GM19043 (cell line): Measurements from ENCODE around the gene DACT2.
"Not testable (repeated sequence)": the region's sequence is repeated elsewhere in the genome, so short reads cannot be mapped to it uniquely, and the experiment has no call there.

Experiments used
- ATAC-seq: cut with Tn5 transposase; IDR thresholded peaks from one replicate; pipeline ENCODE4 v1.9.1; 2021; ENCODE audit warnings: low read depth; ENCODE audit not compliant: unreplicated experiment

The DACT2 gene

DNA sequence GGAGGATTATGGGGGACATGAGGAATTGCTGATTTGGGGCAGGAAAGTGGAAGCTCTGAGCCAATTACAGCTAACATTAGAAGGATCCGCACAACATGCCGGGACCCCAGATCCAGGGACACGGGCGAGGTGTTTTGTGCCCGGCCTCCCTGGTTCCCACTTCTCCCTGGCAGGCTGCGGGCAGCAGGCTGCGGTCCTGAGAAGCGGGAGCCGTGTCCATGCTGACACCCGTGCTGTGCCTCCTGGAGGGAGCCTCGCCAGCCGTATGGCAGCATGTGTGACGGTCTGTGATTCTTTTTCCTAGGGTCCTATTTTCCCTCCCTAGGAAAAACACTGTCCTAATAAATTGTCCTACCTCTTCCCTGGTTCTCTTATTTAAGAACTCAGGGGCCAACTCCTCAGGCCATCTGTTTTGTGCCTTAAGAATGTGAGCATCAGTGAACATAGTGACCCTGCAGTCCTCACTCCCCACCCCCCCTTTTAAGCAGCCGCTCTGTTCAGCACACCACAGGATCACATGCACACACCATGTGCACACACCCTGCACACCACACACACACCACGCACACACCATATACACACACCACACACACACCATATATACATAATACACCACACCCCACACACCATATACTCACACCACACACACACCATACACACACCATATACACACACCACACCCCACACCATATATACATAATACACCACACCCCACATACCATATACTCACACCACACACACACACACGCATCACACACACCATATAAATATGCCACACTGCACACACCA is 49.9 kb downstream of the DACT2 start:
- ATAC-seq, result no peak

DNA sequence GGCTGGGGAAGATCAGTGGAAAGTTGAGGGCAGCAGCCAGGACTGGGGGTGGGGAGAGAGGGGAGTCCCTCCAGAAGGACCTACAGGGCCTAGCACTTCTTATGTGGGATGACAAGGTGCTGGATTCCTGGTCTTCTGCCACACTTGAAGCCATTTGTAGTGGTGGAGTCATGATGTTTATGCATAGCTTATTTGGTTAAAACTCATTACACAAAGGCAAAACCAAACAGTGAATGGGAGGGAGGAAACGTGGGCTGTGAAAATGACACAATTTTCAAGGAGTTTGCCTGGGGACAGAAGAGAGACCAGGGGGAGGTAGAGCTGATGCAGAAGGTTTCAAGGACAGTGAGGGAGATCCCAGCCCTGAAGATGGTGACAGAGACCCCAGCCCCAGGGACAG is 50.8 kb downstream of the DACT2 start:
- no peak for ATAC-seq

DNA sequence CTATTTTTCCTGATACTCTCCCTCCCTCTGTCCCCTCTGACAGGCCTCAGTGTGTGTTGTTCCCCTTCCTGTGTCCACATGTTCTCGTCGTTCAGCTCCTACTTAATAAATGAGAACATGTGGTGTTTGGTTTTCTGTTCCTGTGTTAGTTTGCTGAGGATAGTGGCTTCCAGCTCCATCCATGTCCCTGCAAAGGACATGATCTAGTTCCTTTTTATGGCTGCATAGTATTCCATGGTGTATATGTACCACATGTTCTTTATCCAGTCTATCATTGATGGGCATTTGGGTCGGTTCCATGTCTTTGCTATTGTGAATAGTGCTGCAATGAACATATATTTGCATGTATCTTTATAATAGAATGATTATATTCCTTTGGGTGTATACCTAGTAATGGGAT is 51.8 kb downstream of the DACT2 start:
- ATAC-seq, result not testable (repeated sequence)

DNA sequence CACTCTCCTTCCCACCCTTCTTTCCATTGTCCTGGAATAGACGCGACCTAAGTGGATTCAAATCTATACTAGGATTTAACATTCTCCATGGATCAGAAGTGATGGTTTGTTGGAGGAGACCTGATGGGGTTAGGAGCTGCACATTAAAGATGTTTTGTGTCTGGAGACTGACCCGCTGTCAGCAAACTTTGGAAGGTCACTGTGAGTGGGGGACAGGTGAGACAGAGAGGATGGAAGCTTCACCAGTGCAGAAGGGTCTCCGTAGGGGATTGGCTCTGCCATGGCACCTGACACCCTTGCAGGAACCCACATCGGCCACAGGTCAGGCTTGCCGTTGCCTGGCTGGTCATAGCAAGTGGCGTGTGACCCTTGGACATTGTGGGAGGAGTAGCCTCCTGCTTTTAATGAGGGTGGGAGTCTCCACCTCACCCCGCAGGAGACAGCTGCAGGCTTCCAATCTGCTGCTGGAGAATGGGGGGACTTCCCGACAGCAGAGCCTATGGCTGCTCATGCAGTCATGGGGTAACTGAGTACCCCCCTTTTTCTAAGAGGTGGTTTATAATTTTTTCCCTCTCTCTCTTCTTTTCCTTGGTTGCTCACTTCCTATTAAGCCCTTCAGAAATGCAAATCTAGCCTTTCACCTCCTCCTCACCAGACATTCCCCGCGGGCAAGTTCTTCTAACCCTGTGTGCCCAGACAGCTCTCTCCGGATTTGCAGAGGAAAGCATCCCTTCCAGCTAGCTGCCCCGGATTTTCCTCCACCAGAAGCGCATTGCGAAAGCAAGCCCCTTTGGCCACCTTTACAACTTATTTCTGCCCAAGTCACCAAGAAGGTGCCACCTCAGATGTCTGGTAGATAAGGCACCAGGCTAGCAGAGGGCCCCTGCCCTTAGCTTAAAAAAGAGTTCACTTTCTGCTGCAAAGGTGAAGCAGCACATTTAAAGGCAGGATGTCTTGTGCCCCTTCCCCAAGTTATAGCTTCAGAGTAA is 53.5 kb downstream of the DACT2 start:
- ATAC-seq, result no peak

DNA sequence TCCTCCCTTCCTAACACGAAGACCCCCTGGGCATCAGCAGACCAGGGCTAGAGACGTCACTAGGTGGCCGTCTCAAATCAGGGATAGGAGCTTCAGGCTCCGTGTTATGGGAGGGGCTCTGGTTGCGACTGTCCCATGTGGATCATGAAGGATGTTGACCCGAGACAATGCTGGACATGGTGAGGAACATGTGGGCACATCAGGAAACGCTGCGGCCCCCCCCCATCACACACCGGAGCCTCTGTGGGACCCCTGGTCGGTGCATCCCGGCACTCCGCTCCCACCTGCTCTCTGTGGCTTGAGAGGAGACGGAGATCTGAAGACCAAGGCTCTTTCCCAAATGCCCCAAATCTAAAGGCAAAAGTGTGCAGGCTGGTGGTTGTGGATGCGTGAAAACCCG is 54.2 kb downstream of the DACT2 start:
- ATAC-seq, result no peak

DNA sequence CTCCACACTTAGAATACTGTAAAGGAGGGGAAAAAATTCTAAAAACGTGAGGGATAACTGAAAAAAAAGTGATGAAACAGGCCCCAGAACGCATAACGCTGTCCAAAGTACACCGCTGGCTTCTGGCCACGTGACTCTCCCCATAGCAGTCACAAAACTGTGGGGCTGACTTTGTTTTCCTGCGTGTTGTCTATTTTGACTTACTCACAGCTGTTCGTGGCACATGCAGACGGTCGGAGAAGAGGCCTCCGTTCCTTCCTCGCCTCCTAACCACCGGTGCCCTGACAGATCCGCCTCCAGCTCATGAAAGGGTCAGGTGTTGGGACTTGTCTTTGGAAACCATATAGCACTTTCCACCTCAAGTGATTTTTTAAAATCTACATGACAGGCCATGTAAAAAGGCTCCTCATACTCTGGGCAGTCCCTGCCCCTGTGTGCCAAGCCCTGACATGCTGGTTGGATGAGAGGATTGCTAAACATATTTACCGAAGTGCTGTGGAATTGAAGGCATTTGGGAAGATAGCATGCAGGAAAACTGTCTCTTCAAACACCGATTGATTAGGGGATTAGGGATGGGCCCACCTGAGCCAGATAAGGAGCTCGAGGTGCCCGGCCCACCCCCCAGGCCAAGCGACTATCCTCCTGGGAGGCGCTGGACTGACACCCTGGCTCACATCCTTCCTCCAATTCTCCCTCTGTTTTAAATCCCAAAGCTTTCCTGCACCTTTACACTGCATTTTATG is 54.8 kb downstream of the DACT2 start:
- ATAC-seq, result no peak

DNA sequence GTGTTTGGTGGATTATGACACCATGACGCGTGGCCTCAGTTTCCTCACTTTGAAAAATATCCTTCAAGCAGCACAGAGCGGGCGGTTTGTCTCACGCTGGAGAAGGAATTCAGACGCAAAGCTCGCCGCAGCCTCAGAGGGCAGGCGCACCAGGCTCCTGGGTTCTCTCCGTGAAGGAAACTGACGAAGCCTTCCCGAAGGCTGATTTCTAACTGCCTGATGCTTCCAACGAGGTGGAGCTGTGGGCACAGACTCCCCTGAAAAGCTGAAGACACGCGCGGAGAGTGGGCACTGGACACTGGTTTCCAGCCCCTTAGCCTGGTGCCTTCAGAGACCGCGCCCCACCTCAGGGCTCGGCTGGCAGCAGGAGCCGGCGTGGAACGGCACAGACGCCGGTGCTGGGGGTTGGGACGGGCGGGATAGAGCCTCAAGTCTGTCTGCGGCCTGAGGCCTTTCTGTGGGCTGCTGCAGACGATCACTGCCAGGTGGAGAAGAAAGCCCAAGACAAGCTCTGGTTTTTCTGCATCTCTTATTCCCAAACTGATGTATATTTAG is 56.1 kb downstream of the DACT2 start:
- ATAC-seq, result no peak

DNA sequence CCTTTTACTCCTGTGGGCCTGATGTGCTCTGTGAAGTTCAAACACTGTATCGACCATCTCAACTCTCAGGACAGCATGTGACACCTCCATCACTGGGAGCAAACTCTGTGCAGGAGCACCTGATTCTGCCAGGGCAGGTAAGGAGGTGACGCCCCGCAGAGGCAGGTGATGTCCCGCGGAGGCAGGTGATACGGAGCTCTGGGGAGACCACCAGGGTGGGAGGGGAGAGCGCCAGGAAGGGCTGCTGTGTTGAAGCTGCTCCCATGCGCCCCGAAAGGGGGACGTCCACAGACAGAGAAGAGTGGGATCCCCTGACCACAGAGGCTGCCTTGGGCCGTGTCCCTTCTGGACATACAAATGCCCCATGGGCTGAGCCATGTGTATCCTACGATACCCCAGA is 58.3 kb downstream of the DACT2 start:
- ATAC-seq, result no peak

DNA sequence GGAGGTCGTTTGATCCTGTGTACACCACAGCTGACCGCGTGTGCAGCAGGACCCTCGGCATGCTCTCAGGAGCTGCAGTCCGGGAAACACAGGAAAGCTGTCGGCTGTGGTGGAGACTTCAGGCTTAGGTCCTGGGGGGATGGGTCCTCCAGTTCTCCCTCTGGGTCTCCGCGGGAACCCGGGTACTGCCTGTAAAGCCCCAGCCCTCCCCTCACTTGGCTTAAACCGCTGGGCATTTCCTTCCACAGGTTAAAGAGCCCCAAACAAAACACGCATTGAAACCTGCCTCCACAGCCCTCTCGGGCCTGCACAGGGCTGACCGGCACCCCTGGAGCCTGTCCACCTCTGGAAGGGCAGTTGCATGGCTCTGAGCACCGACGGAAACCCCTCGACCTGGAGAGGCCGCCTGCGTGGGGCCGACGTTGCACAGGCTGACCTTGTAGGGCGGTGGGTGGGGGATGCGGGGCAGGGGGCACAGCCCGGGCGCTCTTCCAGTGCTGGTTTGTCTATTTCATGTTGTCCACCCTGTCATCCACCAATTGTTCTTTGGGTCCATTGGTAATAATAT is 59.1 kb downstream of the DACT2 start:
- ATAC-seq, result no peak

DNA sequence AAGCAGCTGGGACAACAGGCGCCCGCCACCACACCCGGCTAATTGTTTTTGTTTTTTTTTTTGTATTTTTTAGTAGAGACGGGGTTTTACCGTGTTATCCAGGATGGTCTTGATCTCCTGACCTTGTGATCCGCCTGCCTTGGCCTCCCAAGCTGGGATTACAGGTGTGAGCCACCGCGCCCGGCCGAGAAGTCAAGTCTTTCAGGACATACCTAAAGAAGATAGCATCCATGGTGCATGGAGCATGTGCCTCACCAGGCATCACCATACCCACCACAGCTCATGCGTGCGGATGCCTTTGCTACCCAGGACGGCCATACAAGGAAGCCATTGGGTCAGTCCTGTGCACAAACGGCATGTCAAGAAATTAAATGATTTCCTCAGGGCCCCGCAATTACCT is 60.8 kb downstream of the DACT2 start:
- no peak for ATAC-seq

DNA sequence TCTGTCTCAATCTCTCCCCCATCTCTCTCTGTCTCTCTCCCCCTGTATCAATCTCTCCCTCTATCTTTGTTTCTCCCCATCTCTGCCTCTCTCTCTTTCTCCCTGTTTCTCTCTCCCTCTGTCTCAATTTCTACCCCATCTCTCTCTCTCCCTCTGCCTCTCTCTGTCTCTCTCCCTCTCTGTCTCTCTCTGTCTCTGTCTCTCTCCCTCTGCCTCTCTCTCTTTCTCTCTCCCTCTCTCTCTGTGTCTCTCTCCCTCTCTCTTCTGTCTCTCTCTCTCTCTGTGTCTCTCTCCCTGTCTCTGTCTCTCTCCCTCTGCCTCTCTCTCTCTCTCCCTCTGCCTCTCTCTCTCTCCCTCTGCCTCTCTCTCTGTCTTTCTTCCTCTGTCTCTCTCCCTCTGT is 62.6 kb downstream of the DACT2 start:
- no peak for ATAC-seq
